ENCODE measurements around the gene TANGO6. TPM values are rescaled to one million over a fixed set of nuclear protein-coding genes. Genes with fewer than 3 reads are reported as not detected.

Gene TANGO6
- total RNA-seq, 1 donor from 2014 or later = 3.7 TPM

DNA sequence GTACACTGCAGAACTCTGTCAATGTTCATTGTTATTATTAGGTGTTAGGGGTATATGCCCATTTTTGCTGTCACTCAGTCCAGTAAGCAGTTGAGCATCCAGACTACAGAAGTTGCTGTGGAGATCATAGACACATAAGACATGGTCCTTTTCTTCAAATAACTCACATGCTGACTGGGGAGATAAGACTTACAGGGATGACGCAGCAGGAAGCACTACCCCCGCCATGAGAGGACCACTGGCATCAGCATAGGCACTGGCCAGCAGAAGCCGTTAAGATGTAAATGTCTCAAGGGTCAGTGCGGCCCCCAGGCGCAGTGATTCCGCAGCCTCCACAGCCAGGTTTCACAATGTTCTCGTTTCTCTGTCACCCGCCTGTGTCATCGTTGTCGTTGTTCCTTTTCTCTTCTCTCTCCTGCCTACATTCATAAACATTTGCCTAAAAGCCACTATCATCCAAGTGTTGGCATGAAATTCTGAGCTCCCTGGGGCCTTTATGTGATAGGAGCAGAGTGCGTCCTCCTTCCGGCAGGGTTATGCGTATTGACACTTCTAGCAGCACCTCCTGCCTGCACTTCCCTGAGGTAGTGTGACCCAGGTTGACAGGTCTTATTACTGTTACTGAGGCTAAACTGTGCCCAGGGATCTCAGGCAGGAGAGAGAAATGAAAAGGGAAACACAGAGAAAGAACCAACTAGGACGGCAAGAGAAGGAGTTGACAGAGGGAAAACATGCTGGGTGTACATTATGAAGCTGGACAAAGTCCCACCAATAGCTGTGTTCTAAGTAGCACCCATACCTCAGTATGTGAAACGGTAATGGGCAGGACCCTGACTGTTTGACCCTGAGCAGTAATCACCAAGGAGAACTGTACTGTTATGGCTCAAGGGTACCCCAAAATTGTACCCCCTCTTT, 17.9 kb downstream of the TANGO6 start:
- TF ChIP-seq CTCF (IDR thresholded peaks at IDR 0.05) = no peak
- no peak for DNase-seq (ENCODE audit: low spot score in 2 of 2)
- Histone ChIP-seq H3K36me3 (peaks cover 25 to 44% of the 10 kb centered on the region in 2 donors), H3K27me3 (no peaks in the 10 kb centered on the region), H3K4me3 (no peak overlapping the region), H3K4me1 (no peaks in the 10 kb centered on the region), H3K9me3 (no peaks in the 10 kb centered on the region), H3K27ac (no peak overlapping the region)
- intact Hi-C loops (cut with DNase I) = no loop called here

GRCh38 chr16:68866933-68867332, 23.6 kb downstream of the TANGO6 start:
- H3K27ac ChIP-seq = no peak overlapping the region
- DNase-seq (ENCODE audit: low spot score in 2 of 2) = no peak
- no peak for TF ChIP-seq CTCF (IDR thresholded peaks at IDR 0.05)
- H3K27me3 ChIP-seq = no peaks in the 10 kb centered on the region
- no peaks in the 10 kb centered on the region for H3K9me3 ChIP-seq
- no peaks in the 10 kb centered on the region for H3K4me1 ChIP-seq
- no peak overlapping the region for H3K4me3 ChIP-seq
- intact Hi-C loops (cut with DNase I) = no loop called here
- H3K36me3 ChIP-seq = peaks cover 22 to 55% of the 10 kb centered on the region in 2 donors

DNA sequence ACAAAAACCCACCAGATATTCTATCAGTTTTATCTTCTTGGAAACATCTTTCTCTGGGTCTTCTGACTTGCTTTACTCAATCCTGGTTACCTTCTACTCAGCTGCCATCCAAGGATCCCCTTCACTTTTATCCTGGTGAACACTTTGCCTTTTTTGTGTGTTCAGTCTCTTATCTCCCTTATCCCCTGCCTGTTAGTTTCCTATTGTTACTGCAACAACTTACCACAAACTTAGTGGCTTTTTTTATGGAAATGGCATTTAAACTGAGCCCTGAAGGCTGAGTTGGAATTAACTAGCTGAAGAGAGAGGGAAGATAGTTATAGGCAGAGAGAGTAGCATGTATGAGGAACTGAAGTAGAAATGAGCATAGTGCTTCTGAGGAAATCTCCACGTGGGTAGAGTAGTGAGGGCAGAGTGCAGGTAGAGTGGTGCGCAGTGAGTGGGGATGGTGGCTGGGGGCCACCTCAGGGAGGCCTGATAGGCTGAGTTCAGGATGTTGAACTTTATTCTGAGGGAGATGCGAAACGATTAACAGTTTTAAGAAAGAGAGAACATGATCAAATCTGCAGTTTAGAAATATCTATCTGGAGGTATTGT, 26.3 kb downstream of the TANGO6 start:
- no peaks in the 10 kb centered on the region for H3K9me3 ChIP-seq
- peaks cover 11 to 56% of the 10 kb centered on the region in 2 donors for H3K36me3 ChIP-seq
- no peaks in the 10 kb centered on the region for H3K4me1 ChIP-seq
- H3K27ac ChIP-seq = no peak overlapping the region
- no peaks in the 10 kb centered on the region for H3K27me3 ChIP-seq
- TF ChIP-seq CTCF (IDR thresholded peaks at IDR 0.05) = no peak
- intact Hi-C loops (cut with DNase I) = no loop called here
- no peak for DNase-seq (ENCODE audit: low spot score in 2 of 2)
- H3K4me3 ChIP-seq = no peak overlapping the region

GRCh38 chr16:68873635-68874471, 30.5 kb downstream of the TANGO6 start:
- TF ChIP-seq CTCF (IDR thresholded peaks at IDR 0.05) = no peak
- no peaks in the 10 kb centered on the region for H3K4me1 ChIP-seq
- H3K27ac ChIP-seq = no peak overlapping the region
- H3K36me3 ChIP-seq = peaks cover 26 to 64% of the 10 kb centered on the region in 2 donors
- H3K9me3 ChIP-seq = no peaks in the 10 kb centered on the region
- no peak overlapping the region for H3K4me3 ChIP-seq
- no peaks in the 10 kb centered on the region for H3K27me3 ChIP-seq
- DNase-seq (ENCODE audit: low spot score in 2 of 2) = no peak
- intact Hi-C loops (cut with DNase I) = no loop called here

- no peak for DNase-seq (ENCODE audit: low spot score in 2 of 2)
- intact Hi-C loops (cut with DNase I) = no loop called here
- H3K27ac ChIP-seq = no peak overlapping the region
- TF ChIP-seq CTCF (IDR thresholded peaks at IDR 0.05) = no peak
- H3K4me1 ChIP-seq = no peaks in the 10 kb centered on the region
- peaks cover 35 to 67% of the 10 kb centered on the region in 2 donors for H3K36me3 ChIP-seq
- H3K27me3 ChIP-seq = no peaks in the 10 kb centered on the region
- no peaks in the 10 kb centered on the region for H3K9me3 ChIP-seq
- no peak overlapping the region for H3K4me3 ChIP-seq
Measured at GRCh38 chr16:68875871-68876270, 32.5 kb downstream of the TANGO6 start.

All from ascending aorta (tissue), 2 donors.